GM19395 (cell line): ENCODE measurements around the gene PPP6R2.

ENCODE experiments used
- ATAC-seq: cut with Tn5 transposase; IDR thresholded peaks from one replicate; pipeline ENCODE4 v1.9.1; 2021; ENCODE audit warnings: mild to moderate bottlenecking, moderate library complexity; ENCODE audit not compliant: unreplicated experiment

Gene PPP6R2

DNA sequence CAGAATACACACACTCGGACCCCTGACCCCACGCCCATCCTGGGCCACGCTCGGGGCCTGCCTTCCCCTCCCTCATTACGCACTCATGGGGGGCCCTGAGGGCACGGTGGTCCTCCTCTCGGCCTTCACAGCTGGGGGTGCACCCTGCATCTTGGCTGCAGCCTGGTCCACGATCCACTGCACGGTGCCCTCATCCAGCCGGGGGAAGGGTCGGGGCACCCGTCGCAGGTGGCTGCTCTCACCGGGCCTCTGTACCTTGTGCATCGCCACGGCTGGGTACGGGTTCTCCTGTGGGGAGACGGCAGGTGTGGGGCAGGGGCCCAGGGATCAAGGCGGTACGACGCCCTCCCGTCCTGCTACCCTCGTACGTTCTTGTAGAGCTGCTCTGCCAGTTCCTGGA is 121.3 kb downstream of the PPP6R2 start:
- ATAC-seq: no peak

DNA sequence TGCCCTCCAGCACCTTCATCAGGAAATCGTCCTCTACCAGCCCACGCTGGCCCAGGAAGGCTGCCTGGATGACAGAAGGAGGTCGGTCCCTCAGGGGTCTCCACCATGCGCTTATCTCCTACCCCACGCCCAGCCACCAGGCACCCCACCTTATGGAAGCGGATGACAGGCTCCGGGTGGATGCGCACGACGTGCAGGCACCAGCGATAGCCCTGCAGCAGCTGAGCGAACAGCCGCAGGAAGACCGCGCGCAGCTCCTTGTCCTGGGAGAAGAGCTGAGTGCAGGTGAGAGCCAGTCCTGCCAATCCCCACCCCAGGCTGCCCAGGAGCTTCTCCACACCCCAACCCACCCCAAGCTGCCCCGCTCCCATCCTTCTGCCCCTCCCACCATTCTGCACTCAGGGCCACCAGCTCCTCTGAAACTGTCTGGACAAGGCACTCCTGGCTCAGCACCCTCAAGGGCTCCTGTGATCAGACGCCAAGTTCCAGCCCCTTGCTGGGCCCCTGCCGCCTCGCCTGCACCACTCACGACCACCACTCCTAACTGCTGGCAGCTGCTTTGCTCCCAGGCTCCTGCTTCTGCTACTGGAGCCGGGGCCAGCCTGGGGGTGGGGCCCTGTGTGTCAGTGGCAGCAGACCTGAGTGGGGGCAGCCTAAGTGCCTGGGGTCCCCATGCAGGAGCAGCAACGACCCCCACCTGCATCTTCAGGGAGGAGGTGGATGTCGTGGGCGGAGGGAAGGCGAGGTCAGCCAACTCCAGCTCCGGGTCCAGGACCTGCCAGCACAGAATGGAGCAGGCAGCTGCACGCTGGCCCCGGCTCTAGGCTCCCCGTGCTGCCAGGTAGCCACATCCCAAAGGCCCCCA is 122.2 kb downstream of the PPP6R2 start:
- no peak for ATAC-seq

DNA sequence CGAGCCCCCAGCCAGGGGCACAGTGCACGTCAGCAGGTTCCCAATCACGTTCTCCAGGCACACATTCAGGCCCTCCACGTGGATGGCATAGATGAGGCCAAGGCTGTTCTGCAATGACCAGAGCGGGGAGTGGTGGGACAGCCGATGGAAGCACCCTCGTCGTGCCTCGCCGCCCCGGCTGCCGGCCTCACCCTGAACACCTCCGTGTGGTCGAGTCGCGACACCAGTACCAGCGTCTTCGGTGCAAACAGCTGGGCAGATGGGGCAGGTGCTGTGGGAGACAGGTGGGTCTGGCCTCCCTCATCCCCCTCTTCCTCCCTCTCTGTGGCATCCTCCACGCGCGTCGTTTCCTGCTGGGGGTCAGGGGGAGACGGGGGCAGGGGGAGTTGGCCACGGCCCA is 124.2 kb downstream of the PPP6R2 start:
- ATAC-seq: no peak

DNA sequence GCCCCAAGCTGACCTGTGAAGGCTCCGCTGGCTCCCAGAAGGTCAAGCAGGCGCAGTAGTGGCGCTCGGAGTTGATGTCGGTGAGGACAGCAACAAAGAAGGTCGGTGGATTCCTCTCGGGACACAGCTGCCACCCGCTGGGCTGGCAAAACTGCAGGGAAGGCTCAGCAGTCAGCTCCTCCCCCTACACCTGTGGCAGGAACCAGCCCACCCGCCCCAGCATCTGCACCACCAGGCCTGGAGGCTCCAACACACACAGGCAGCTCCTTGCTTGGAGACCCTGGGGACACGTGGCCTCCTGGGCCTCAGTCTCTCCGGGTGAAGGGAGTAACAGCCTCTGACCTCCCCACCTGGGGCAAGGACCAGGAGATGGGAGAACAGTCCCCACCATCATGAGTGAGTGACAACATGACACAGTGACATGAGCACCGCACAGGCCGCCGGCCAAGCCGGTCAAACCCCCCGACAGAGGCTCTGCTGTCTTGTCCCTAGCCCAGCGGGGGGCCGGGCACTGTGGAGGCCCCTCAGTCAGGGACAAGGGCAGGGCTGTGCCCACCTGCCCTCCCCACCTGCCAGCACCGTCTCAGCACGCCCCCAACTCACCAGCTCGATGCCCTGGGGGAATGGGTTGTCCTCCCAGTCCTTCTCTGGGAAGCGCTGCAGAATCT is 124.8 kb downstream of the PPP6R2 start:
- no peak for ATAC-seq

DNA sequence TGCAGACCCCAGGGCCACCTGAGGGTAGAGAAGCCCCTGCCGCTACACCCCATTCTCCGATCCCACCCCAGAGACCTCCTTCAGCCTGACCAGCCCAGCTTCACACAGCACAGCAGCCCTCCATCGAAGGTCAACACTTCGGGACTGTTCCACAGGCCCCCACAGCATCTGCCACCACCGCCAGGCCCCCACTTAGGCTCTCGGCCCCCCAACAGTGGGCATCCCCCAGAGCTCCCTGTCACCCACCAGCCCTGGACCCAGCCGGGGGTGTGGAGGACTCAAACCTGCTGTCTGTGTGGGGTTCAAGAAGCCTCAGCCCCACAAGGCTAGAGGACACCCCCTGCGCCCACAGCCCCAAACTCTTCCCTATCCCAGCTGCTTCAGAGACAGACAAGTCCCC is 125.5 kb downstream of the PPP6R2 start:
- ATAC-seq: no peak

DNA sequence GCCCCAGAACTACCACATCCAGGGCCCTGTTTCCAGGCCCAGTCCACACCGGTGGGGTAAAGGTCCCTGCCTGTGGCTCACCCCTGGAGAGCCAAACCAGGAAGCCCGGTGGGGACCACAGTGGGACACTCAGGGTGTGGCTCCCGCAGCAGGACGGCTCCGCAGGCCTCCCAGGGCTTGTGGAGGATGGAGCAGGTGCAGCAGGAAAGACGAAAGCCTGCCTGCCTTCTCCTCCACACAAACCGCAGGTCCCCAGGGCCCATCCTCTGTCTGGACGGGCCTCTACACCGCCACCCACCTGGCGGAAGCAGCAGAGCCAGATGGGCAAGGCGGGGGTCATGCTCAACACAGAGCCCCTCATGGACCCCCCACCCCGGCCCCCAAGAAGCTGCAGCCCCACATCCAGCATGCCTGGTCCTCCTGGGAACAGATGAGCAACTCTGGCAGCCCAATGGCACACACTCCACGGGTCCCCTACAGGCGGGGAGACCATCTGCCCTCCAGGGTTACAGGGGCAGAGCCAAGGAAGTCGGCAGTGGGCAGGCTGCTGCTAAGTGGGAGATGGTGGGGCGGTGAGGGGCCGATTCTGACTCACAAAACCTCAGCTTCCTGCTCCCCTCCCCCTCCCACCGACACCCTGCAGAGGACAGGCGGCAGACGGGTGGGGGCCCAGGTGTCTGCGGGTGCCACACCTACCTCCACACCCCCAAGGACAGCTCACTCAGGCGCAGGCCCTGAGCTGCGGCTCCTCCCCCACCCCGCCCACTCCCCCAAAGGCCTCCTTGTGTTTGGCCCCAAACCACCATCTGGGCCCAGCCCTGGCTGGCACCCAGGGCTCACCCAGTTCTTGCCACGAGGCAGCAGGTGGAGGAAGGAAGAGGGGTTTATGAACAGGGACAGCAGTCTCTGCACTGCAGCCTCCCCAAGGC is 126.5 kb downstream of the PPP6R2 start:
- ATAC-seq: peak; percentile 58

DNA sequence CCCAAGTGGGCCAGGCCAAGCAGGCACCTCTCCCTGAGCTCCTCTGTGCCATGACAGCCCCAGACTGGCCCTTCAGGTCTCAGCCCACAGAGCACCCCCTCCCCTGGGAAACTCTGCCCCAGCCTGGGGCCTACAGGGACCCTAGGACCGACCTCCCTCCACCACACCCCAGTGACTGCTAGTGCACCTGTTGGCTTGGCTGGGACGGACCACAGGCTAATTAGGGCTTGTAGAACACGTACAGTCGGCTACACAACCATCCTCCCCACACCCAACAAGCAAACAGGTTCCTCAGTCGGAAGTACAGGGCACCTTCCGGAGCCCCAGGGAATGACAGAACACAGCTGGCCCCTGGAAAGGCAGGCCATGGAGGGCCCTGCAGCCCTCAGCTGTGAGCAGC is 127.4 kb downstream of the PPP6R2 start:
- ATAC-seq: peak; percentile 4

DNA sequence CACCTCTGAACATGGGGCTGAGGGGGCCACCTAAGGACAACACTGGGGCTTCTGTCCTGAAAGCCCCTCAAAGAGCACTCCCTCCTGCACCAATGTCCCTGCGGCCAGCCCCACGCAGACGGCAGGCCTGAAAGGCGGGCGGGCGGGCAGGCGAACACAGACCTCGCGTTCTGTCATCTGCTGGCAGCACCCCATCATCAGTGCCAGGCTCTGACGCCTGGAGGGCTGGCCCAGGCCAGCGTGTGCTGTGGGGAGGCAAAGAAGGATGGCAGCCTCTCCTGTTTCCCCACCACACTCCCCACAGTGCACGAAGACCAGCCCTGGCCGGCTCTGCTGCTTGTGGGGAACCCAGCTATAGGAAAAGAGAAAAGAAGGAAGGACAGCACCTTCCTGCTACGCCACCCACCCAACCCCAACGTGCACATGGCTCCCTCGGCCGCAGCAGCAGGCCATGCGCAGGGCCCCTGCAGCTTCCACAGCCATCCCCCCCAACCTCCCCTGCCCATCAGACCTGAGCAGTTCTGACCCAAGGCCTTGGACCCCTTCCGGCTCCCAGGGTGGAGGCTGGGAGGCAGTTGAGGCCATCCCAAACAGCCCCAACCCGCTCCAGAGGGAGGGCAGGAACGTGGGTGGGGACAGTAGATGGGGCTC is 128.2 kb downstream of the PPP6R2 start:
- ATAC-seq: no peak

DNA sequence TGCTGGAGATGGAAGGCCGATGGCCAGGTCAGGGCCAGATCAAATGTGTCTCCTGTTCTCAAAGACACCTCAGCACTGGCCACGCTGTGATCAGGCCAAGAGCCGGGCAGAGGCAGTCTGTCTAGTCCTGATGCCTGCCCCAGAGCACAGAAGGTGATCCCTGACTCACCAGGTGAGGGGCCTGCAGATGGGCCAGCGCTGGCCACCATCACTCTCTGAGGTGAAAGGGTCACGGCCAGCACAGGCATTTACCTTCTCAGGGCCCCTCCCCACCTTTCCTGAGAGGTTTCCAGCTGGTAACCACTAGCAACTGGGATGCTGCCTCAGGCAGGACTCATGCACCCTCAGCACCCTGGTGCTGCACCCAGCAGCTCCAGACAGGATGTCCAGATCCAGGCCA is 128.8 kb downstream of the PPP6R2 start:
- no peak for ATAC-seq

DNA sequence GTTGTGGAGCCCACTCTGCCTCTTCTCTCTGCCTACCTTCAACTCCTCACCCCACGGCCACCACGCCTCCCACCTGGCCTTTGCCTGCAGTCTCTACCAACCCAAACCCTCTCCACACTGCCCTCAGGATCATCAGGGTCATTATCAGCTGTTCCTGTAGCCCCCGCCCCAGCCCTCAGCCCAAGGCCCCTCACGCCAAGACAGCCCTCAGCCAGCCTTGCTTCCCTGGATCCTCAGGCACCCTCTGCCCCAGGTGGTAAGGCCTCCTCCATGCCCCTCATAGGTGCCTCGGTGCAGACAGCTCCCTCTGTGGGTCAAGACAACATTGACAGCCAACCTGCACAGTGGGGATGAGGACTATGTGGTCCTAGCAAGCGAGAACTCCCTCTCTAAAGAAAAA is 130.0 kb downstream of the PPP6R2 start:
- ATAC-seq: no peak

DNA sequence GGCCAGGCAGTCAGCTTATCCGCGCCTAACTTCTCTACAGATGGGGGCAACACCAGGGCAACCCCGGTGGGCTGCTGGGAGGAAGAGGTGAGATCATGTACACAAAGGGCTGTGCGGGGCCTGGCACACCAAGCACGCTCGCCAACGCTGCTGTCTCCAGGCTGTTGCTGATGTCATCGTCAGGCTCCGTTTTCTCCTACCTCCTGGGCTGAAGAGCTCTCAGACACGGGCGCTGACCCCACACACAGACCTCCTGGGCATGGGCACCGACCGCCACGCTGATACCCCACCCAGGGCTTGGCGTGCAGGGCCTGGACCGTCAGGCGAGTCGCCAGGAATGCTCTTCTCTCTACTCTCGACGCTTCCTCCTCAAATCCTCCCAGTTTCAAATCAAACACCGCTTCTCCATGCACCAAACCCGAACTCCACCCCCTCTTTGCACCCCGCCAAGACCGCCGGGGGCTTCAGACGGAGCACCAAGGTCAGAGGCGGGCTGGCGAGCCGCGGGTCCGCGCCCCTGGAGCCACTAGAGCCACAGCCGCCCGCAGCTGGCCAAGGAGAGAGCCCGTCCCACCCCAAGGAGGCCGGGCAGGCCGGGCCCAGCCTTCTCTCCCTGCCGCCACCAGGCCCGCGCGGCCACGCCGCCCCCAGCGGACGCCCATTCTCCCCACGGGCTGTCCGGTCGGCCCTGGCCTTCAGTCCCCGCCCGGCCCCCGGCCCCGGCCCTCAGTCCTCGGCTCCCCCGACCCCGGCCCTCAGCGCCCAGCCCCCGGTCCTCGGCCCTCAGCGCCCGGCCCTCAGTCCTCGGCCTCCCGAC is 130.9 kb downstream of the PPP6R2 start:
- no peak for ATAC-seq

DNA sequence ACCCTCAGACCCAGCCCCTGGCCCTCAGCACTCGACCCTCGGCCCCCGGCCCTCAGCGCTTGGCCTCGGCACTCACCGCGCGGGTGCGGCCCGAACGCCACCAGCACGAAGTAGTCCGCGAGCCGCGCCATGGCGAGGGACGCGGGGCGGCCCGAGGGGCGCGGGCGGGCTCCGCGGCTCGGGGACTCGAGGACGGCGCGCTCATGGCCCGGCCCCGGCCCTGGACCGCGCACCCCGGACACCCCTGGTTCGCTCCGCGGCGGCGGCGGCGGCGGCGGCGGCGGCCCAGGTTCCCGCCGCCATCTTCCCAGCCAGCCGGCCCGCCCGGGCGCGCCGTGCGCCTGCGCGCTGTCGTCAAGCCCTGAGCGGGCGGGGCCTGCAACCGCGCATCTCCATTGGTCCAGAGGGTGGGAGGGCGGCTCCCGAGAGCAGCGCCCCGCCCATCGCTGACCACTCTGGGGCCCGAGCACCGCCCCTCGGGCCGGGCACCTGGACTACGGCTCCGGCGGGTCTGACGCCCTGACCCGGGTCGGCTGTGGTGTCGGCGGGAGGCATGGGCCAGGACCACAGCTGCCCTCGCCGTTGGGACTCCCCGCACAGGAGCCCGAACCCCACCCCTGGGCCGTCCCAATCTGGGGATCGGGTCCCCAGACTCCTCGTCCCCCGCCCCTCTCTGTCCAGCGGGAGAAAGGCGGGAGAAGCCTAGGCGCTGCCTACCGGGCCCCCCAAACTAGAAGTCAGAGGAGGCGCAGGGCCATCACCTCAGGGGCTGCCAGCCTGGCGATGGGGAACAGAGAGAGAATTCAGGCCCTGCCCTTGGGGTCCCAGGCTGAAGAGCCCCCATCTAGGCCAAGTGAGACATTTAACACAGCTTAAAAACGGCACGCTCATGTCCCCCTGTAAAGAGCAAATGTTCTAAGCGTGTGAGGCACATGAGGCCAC is 131.9 kb downstream of the PPP6R2 start, which contains the start of gene SBF1:
TSS of gene SBF1 (minus strand) at position 326 of the 942 bp plus-strand sequence. CDS start at position 131, 195 bp downstream.
- ATAC-seq: peak; percentile 45

DNA sequence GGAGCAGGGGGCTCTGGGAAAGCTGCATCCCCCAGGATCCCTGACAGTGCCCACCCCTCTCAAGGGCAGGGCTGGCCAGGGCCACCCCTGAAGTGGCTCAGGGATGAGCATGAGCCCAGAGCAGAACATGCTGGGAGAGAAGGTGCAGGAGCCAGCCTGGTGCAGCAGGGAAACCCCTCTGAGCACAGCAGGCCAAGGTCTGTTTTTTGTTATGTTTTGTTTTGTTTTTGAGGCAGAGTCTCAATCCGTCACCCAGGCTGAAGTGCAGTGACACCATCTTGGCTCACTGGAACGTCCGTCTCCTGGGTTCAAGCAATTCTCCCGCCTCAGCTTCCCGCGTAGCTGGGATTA is 132.5 kb downstream of the PPP6R2 start:
- ATAC-seq: no peak

DNA sequence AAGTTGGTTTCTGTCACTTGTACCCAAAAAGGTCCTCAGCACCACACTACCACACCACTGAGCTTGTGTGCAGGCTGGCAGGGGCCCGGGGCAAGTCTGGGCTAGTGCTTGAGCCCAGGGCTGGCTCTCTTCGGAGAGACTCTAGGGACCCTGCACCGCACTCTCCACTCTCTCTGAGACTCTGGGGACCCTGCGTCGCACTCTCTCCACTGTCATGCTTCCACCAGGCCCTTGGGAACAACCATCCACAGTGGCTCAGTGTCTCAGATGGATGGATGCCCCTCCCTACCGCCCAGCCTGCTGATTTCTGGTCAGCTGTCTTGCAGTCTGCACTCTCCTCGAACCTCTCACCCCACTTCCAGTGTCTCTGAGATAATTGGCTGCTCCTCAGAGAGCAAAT is 133.7 kb downstream of the PPP6R2 start:
- no peak for ATAC-seq

DNA sequence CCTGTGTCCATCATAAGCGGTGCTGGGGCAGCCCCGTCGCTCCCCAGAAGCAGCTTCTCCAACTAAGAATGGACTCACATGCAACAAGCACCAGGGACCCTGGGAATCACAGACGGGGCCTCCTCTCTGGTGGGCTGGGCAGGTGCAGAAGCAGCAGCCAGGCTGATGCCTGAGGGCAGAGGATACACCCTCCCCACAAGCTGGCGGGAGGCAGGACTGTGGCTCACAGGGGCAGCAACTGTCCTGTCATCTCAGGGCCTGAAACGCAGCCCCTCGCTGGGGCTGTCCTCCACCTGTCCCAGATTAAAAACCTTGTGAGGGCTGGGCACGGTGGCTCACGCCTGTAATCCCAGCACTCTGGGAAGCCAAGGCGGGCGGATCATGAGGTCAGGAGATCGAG is 134.8 kb downstream of the PPP6R2 start:
- ATAC-seq: no peak

DNA sequence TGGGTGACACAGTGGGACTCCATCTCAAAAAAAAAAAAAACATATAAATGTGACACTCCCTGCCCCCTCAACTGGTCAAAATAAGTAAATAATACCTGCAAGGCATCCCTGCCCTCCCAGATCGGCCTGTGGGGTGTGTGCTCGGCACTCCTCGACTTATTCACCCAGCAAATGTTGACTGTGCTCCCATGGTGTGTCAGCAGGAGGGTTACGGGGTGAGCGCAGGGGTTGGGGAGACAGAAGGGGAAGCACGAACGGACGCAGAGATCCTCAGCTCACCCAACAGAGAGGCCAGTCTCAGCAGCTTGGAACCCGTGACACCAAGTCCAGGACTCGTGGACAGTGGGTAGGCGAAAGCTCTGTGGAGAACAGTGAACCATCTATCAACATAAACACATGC is 136.6 kb downstream of the PPP6R2 start:
- no peak for ATAC-seq

DNA sequence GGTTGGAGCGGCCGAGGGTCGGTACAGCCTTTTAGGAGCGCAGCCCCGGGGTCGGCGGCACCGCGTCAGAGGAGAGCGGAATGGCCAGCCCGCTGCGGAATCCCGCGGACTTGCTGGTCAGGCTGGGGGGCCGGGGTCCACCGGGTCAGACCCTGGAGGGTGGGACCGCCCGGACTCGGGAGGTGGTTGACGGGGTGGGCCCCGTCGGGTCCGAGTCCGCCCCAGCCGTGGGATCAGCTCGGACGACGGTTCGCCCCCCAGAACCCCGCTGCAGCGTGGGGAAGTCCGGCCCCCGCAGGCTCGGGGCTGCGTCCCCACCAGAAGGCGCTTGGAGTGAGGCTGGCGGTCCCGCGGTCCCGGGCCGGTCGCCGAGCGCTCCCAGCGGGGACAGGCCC is 137.9 kb downstream of the PPP6R2 start:
- no peak for ATAC-seq

DNA sequence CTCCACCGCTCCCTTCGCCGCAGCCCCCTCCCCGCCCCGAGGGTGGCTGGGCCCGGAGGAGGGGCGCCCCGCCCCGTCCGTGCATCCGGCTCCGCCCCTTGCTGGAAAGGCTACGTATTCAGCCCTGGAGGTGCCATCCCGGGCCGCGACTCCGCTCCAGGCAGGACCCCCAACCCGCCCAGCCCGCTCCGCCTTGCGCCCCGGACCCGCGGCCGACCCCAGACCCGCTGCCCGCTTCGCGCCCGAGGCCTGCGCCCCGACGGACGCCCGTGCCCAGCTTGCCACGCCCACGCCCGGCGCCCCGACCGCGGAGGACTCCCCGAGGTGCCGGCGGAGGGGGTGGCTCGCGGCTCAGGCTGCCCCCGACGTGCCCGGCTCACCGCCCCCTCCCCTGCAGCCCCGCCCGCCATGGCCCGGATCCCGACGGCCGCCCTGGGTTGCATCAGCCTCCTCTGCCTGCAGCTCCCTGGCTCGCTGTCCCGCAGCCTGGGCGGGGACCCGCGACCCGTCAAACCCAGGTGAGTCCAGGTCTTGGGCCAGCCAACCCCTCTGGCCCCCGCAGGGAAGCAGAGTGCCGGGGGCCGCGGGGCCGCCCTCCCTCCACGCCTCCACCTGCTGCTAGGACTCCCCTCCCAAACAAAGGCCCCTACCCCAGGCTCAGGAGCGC is 138.4 kb downstream of the PPP6R2 start, which contains the start of gene ADM2:
TSS of gene ADM2 (plus strand) at position 104 of the 667 bp plus-strand sequence. CDS start at position 409, 305 bp downstream.
- no peak for ATAC-seq
